Measurements from ENCODE around the gene ZNF674.
"Not testable (repeated sequence)": the region's sequence is repeated elsewhere in the genome, so short reads cannot be mapped to it uniquely, and the experiment has no call there.

ZNF674 gene

DNA sequence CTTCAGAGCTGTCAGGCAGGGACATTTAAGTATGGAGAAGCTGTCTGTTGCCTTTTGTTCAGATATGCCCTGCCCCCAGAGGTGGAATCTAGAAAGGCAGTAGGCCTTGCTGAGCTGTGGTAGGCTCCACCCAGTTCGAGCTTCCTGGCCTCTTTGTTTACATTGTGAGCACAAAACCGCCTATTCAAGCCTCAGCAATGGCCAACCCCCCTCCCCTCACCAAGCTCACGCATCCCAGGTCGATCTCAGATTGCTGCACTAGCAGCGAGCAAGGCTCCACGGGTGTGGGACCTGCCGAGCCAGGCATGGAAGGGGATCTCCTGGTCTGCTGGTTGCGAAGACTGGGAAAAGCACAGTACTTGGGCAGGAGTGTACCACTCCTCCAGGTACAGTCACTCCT lies 59.3 kb downstream of the ZNF674 start:
- in situ Hi-C loops (cut with MboI; ENCODE audit: low sequenced_read_pairs), result no loop called here

DNA sequence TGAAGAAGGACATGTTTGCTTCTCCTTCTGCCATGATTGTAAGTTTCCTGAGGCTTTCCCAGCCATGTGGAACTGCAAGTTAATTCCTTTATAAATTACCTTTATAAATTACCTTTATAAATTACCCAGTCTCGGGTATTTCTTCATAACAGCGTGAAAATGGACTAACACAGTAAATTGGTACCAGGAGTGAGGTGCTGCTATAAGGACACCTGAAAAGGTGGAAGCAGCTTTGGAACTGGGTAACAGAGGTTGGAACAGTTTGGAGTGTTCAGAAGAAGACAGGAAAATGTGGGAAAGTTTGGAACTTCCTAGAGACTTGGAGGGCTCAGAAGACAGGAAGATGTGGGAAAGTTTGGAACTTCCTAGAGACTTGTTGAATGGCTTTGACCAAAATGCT lies 66.6 kb downstream of the ZNF674 start:
- in situ Hi-C loops (cut with MboI; ENCODE audit: low sequenced_read_pairs), result not testable (repeated sequence)

DNA sequence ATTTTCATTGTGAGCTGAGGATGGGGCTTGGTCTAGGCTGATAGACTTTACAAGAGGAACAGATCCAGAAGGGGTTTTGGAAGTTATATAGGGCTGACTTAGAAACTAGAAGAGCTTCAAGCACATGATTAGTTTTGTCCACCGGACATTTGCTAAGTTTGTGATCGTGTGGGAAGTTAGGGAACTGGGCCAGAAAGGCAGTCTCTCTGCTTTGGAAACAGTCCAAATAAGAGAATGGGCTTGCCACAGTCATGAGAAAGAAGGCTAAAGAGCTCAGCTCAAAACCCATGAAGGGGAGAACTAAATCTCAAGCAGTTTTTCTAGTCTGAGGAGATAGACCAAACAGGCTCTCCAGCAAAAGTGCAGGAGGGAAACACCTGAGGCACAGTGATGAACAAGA lies 67.8 kb downstream of the ZNF674 start:
- in situ Hi-C loops (cut with MboI; ENCODE audit: low sequenced_read_pairs), result no loop called here

DNA sequence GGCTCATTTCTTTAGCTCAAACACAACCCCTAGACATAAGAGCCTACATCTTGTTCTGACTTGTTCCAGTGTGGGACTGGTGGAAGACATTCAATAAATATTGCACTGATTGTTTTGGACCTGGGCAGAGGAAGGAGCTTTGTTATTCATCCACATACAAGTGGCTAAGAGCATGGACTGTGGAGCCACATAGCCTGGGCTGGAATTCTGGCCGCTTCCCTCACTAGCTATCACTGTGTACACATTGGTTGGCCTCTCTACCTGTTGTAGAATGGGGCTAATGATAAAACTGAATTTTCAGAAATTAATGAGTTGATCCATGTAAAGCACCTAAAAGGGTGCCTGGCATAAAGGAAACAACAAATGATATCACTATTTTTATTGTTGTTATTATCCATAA lies 80.0 kb downstream of the ZNF674 start:
- in situ Hi-C loops (cut with MboI; ENCODE audit: low sequenced_read_pairs), result no loop called here

DNA sequence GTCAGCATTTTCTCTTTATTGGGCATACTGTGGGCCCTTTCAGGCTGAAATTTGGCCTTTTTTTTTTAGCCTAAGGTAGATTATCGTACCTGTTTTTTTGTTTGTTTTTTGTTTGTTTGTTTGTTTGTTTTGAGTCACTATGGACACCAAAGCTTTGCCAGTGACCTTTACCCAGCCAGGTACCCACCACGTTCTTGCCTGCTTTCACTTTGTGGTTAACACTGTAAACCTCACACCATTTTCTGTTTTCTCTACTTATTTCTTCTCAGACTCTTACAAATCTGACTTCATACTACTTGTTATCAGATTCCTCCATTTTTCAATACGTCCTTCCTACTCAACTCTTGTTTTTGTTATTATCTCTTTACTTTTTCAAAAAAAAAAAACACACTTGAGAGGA lies 81.5 kb downstream of the ZNF674 start:
- in situ Hi-C loops (cut with MboI; ENCODE audit: low sequenced_read_pairs), result no loop called here

DNA sequence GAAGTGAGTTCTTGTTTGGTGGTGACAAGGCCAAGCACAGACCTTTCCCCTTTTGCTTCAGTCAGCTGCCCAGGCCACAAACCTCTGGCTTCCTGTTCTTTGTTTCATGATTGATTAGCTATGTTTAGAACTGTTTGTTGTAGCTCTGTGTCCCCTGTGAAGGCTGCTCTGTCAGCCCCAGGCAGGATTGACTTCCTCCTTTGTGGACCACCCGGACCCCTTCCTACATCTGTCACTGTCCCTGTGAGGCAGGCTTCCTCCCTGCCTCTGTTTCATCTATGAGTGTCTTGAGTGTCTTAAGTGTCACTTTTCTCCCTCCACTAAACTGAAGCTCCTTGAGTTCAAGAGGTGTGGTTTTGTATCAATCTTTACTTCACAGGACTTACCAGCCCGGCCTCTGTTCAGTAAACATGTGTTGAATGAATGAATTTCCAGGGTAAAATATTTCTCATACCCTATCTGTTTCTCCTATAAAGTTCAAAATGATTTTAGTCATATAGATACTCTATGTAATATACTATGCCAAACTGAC lies 83.5 kb downstream of the ZNF674 start:
- in situ Hi-C loops (cut with MboI; ENCODE audit: low sequenced_read_pairs), result no loop called here

DNA sequence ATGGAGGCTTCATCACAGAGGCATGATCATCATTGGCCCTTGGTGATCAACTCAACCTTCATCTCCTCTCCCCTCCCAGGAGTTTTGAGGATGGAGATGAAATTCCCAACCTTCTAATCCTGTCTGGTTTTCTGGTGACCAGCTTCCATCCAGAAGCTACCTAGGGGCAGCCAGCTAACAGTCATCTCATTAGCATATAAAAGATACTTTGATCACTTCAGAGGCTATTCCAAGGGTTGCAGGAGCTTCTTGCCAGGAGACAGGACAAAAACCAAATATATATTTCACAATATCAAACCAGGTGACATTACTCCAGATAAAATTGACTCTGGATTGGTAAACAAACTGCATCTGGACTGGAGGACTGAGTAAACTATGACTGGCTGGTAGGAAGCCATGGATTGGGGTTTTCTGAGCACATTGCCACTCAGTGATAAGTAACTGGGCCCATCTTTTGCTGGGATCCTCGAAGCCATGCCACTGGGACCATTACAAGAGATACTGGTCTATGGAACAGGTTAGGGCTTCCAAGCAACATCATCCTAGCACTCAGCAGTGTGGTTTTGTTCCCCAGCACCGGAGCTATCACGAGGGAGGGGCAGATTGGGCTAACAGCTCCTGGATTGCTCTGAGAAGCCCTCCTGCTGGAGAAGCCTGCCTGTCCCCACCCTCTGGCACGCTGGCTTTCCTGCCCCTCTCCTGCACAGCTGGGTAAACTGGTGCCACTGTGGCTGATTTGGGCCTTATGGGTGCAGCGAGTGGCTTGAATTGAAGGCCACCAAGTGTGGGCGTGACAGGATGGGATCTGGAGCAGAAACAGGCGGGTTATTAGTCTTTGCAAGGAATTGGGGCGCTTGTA lies 84.2 kb downstream of the ZNF674 start:
- in situ Hi-C loops (cut with MboI; ENCODE audit: low sequenced_read_pairs), result not testable (repeated sequence)

DNA sequence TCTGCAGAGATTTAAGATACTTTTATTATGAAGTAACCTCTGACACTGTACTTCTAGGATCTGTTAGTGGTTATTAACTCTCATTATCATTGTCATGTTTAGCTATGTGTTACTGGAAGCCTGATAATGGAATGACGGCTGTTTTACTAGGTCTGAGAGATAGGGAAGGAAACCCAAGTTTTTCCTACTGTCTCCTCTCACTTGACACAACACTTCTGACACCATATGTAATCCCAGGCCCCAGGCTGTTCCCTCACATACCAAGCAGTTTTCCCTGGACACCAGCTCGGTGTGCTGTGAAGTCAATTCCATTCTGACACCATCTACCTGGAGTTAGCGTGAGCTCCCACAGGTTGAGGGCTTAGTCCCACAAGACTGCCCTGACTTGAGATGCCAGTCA lies 85.6 kb downstream of the ZNF674 start:
- in situ Hi-C loops (cut with MboI; ENCODE audit: low sequenced_read_pairs), result no loop called here

DNA sequence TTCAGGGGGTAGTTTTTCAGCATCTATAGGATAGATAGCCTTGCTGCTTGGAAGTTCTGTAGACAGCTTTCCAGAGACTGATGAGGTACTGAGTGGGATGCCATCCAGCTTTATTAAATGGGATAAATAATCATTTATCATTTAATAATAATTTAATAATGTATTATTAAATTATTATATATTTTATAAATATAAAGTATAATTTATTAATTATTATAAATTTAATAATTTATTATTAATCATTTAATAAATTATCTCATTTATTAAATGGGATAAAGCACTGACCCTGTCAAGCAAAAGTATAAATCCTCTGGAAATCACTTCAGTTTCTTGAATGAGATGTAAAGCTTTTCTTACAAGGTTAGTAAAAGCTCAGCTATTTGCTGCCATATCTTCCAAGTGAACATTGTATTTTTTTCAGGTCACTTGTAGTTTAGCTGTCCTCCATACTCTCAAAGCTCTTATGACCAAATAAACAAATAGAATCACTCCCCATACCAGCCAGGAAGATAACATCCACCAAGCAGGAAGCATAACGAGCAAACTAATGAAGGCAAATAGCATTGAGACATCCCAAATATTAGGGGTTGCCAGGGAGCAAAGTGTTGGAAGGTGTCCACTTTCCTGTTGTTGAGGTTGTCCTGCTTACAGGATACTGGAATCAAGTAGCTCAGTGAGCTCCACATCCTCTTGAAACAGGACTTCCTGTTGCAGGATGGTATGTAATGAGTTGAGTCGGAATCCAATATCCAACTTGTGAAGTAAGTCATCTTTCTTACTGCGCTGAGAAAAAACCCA lies 88.9 kb downstream of the ZNF674 start:
- in situ Hi-C loops (cut with MboI; ENCODE audit: low sequenced_read_pairs), result no loop called here

Data from HL-60/S4 treated with retinoic acid at 250 ng/mL for 4 days and 3 days (cell line).